Islet of Langerhans (tissue), 1 donor: ENCODE data around the gene MTHFR.

Experiments used
- FAIRE-seq: peaks from one replicate; lab custom pipeline; 2011; peaks lifted over from hg19 to GRCh38; lab: Jason Lieb, UNC

MTHFR gene

GRCh38 chr1:11796036-11796828, 9.5 kb downstream of the MTHFR start:
- FAIRE-seq, result no peak

GRCh38 chr1:11795238-11795890, 10.4 kb downstream of the MTHFR start:
- no peak for FAIRE-seq

GRCh38 chr1:11794446-11795237, 11.1 kb downstream of the MTHFR start:
- FAIRE-seq, result no peak

- FAIRE-seq, result no peak
Observed at GRCh38 chr1:11793819-11794218, 11.9 kb downstream of the MTHFR start.

GRCh38 chr1:11792106-11792505, 13.7 kb downstream of the MTHFR start:
- FAIRE-seq, result no peak

- FAIRE-seq, result no peak
Observed at GRCh38 chr1:11790880-11791715, 14.7 kb downstream of the MTHFR start.

- FAIRE-seq, result no peak
Observed at GRCh38 chr1:11790101-11790879, 15.5 kb downstream of the MTHFR start.

GRCh38 chr1:11789126-11790067, 16.4 kb downstream of the MTHFR start:
- FAIRE-seq, result no peak

- no peak for FAIRE-seq
Observed at GRCh38 chr1:11788549-11789053, 17.2 kb downstream of the MTHFR start.

GRCh38 chr1:11787804-11788436, 17.8 kb downstream of the MTHFR start:
- FAIRE-seq, result no peak

GRCh38 chr1:11787251-11787803, 18.4 kb downstream of the MTHFR start:
- no peak for FAIRE-seq

- no peak for FAIRE-seq
Observed at GRCh38 chr1:11786168-11786567, 19.6 kb downstream of the MTHFR start.

- no peak for FAIRE-seq
Observed at GRCh38 chr1:11784993-11785769, 20.6 kb downstream of the MTHFR start.

GRCh38 chr1:11784256-11784992, 21.3 kb downstream of the MTHFR start:
- no peak for FAIRE-seq

GRCh38 chr1:11783556-11783955, 22.2 kb downstream of the MTHFR start:
- FAIRE-seq, result no peak

GRCh38 chr1:11782127-11782708, 23.5 kb downstream of the MTHFR start:
- FAIRE-seq, result no peak

- FAIRE-seq, result no peak
Observed at GRCh38 chr1:11781297-11781696, 24.5 kb downstream of the MTHFR start.
